AG04449 (cell line): ENCODE data around the gene ATP11B.

ENCODE experiments used
- CTCF ChIA-PET: fragments of 350-600 bp; formaldehyde crosslinking; extraction: SDS; loops from one replicate; lab custom pipeline; 2021; ENCODE audit warnings: antibody characterized with exemption; lab: Yijun Ruan, JAX
- POLR2A ChIA-PET: fragments of 400-600, 350-600 bp; formaldehyde crosslinking; extraction: SDS; loops from one replicate; lab custom pipeline; 2020; ENCODE audit warnings: antibody characterized with exemption, inconsistent platforms; lab: Yijun Ruan, JAX
- DNase-seq: peaks from one replicate; pipeline ENCODE4 v3.0.0-alpha.2; 2010; ENCODE audit warnings: low read depth, low spot score
- H3K4me3 ChIP-seq: 2 replicates; pipeline ENCODE4 v1.5.1; 2011; ENCODE audit warnings: low read depth, mild to moderate bottlenecking, control low read depth, low read length
- TF ChIP-seq, protein P1 (sequence below): IDR thresholded peaks from one replicate; pipeline ENCODE4 v1.5.1; 2011; ENCODE audit warnings: mild to moderate bottlenecking, moderate library complexity, low read length, control low read depth, inconsistent platforms; ENCODE audit not compliant: insufficient read depth; ENCODE audit errors: missing control alignments

ATP11B gene

DNA sequence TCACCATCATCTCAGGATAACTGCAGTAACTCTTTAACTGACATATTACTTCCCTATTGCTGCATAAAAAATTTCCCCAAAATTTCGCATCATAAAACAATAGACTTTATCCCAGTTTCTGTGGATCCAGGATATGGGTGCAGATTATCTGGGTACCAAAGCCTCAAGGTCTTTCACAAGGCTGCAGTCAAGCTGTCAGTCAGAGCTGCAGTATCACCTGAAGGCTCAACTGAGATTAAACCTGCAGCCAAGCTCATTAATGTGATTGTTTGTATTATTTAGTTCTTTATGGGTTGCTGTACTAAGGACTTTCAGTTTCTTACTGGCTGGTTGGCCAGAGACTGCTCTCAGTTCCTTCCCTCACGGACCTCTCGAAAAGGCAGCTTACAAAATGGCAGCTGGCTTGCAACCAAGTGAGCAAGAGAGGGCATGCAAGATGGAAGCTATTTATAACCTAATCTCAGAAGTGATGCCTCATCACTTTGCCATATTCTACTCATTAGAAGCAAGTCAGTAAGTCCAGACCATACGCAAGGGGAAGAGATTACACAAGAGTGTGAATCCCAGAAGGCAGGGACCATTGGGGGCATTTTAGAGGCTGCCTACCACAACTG is 132.1 kb downstream of the ATP11B start:
- TF ChIP-seq, protein P1, sequence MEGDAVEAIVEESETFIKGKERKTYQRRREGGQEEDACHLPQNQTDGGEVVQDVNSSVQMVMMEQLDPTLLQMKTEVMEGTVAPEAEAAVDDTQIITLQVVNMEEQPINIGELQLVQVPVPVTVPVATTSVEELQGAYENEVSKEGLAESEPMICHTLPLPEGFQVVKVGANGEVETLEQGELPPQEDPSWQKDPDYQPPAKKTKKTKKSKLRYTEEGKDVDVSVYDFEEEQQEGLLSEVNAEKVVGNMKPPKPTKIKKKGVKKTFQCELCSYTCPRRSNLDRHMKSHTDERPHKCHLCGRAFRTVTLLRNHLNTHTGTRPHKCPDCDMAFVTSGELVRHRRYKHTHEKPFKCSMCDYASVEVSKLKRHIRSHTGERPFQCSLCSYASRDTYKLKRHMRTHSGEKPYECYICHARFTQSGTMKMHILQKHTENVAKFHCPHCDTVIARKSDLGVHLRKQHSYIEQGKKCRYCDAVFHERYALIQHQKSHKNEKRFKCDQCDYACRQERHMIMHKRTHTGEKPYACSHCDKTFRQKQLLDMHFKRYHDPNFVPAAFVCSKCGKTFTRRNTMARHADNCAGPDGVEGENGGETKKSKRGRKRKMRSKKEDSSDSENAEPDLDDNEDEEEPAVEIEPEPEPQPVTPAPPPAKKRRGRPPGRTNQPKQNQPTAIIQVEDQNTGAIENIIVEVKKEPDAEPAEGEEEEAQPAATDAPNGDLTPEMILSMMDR: no peak
- no peak overlapping the region for H3K4me3 ChIP-seq
- POLR2A ChIA-PET: no interaction called here
- CTCF ChIA-PET: interaction anchor here (1.4 kb wide), 1 partner anchor 11 kb away, joined by 5 read pairs; no protein-coding TSS in a partner anchor
- peak; percentile 37 for DNase-seq

DNA sequence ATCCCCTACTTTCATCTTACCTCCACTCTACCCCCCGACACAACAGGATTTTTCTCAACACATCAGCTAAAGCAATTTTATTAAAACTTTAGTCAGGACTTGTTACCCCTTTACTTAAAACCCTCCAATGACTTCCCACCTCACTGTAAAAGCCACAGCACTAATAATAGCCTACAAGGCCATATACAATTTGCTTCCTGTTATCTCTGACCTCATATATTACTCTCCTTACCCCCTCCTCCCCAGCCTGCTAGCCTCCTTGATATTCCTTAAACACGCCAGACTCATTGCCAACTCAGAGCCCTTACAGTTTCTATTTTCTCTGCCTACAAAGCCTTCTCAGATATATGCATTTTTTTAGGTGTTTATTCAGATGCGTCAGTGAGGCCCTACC is 132.6 kb downstream of the ATP11B start:
- no peak for DNase-seq
- ChIA-PET POLR2A (no interaction called here), CTCF (interaction anchor here (1.4 kb wide), 1 partner anchor 10 kb away, joined by 5 read pairs; no protein-coding TSS in a partner anchor)
- H3K4me3 ChIP-seq: no peak overlapping the region
- TF ChIP-seq, protein P1: no peak

- ChIA-PET POLR2A (interaction anchor here (0.6 kb wide), 1 partner anchor 1982 kb away, joined by 3 read pairs; no protein-coding TSS in a partner anchor), CTCF (interaction anchor here (0.8 to 1.7 kb wide), 3 partner anchors 10 to 25 kb away, joined by 3 to 5 read pairs (median 3); no protein-coding TSS in a partner anchor)
- H3K4me3 ChIP-seq: no peak overlapping the region
- TF ChIP-seq, protein P1: no peak
- DNase-seq: no peak
Observed at GRCh38 chr3:182935803-182936202, 142.5 kb downstream of the ATP11B start.

GRCh38 chr3:182936239-182936917 is 143.1 kb downstream of the ATP11B start:
- CTCF ChIA-PET: interaction anchor here (1.7 kb wide), 1 partner anchor 11 kb away, joined by 5 read pairs; no protein-coding TSS in a partner anchor
- H3K4me3 ChIP-seq: no peak overlapping the region
- no peak for DNase-seq
- TF ChIP-seq, protein P1: no peak
- POLR2A ChIA-PET: interaction anchor here (0.6 to 0.7 kb wide), 2 partner anchors 127 to 1982 kb away, joined by 3 read pairs; no protein-coding TSS in a partner anchor

DNA sequence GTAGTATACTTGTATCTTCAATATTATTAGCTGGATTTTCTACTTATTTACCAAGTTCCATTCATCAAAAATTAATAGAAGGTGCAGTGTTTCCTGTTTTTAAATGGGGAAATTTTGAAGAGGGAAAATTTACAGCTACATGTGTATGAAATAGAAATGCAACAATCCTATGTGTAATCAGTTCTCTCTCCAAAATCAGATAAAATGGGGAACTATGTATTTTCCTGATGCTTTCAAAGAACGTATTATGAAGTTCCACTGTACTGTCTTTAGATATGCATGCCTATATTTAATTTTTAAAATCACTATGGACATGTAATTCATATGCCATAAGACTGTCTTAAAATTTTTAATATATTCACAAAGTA is 143.6 kb downstream of the ATP11B start:
- TF ChIP-seq, protein P1: no peak
- ChIA-PET POLR2A (interaction anchor here (0.7 kb wide), 1 partner anchor 128 kb away, joined by 3 read pairs; no protein-coding TSS in a partner anchor), CTCF (interaction anchor here (1.7 kb wide), 1 partner anchor 11 kb away, joined by 5 read pairs; no protein-coding TSS in a partner anchor)

More for the DNA sequence above, 143.6 kb downstream of the ATP11B start:
- no peak overlapping the region for H3K4me3 ChIP-seq
- no peak for DNase-seq
